Measurements from ENCODE around the gene QSOX1.
"Not testable (repeated sequence)": the region's sequence is repeated elsewhere in the genome, so short reads cannot be mapped to it uniquely, and the experiment has no call there.

Gene QSOX1, protein sequence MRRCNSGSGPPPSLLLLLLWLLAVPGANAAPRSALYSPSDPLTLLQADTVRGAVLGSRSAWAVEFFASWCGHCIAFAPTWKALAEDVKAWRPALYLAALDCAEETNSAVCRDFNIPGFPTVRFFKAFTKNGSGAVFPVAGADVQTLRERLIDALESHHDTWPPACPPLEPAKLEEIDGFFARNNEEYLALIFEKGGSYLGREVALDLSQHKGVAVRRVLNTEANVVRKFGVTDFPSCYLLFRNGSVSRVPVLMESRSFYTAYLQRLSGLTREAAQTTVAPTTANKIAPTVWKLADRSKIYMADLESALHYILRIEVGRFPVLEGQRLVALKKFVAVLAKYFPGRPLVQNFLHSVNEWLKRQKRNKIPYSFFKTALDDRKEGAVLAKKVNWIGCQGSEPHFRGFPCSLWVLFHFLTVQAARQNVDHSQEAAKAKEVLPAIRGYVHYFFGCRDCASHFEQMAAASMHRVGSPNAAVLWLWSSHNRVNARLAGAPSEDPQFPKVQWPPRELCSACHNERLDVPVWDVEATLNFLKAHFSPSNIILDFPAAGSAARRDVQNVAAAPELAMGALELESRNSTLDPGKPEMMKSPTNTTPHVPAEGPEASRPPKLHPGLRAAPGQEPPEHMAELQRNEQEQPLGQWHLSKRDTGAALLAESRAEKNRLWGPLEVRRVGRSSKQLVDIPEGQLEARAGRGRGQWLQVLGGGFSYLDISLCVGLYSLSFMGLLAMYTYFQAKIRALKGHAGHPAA

GRCh38 chr1:180154325-180155181 is at the start of gene QSOX1:
QSOX1 (plus strand) TSS chr1:180154869; CDS start chr1:180154908, 39 bp downstream.
- DNase-seq, result peak; percentile 82

- DNase-seq, result no peak
Measured at GRCh38 chr1:180112091-180112490, 42.6 kb upstream of the QSOX1 start.

DNA sequence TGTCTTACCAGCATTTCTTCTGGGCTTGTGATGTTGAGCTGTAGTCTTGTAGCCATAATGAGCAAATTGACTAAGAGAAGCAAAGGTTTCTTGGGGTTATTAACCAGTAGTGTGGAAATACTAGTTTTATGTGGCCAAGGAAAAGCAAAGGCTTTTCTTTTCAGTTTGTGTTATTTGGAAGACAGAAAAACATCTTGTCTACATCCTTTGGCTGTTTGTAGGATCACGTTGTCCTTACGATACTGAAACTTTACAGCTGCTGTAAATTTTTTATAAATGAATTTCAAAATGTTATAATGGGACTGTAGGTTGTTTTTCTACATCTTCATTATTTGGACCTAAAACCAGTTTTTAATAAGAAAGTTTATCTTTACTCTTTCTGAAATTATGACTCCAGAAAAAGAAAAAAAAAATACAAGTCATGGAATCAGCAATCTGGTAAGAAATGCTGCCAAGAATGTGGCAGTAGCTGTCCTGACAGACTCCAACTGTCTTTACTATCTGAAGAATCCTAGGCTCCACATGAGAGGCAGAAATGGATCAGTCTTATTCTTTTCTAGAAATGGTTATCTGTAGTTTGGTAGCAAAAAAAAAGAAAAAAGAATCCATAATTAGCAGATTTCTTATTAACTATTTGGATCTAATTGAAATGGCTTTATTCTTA is 41.6 kb upstream of the QSOX1 start:
- DNase-seq, result no peak

DNA sequence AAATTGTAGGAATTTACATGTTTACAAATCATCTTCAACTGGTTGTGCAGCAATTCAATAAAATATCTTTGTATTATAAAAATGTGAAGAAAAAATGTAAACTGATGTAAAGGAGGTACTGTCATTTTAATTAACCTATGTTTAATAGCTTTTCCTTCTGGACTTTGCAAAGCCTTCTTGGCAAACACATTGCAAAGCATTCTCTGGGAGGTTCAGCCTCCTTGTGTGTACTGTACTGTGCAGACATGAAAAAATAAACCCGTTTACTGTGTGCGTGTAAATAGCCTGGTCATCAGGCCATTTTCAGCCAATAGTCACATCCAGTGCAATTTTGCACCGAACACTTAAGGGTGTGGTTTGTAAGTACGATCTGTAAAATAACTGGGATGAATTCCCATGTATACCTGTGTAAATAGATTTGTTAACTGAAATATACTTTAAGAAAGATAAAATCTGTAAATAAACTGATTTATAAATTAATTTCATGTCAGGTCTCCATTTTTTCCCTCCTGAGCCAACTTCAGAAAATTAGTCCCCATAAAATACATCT is 40.2 kb upstream of the QSOX1 start:
- no peak for DNase-seq

- no peak for DNase-seq
Measured at GRCh38 chr1:180116964-180117763, 37.5 kb upstream of the QSOX1 start.

- no peak for DNase-seq
Measured at GRCh38 chr1:180117764-180118116, 36.9 kb upstream of the QSOX1 start.

DNA sequence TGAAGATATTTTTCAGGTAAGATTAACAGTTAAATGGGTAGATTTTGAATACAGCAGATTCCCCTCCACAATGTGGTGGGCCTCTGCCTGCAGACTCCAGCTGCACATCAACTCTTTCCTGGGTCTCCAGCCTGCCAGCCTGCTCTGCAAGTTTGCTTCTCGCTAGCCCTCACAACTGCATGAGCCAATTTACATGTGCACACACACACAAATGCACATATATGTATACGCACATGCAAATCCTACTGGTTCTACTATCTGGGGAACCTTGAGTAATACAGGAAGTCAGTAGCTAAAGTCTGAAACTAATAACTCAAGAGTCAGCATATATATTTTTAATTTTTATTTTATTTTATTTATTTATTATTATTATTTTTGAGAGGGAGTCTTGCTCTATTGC is 34.8 kb upstream of the QSOX1 start:
- no peak for DNase-seq

DNA sequence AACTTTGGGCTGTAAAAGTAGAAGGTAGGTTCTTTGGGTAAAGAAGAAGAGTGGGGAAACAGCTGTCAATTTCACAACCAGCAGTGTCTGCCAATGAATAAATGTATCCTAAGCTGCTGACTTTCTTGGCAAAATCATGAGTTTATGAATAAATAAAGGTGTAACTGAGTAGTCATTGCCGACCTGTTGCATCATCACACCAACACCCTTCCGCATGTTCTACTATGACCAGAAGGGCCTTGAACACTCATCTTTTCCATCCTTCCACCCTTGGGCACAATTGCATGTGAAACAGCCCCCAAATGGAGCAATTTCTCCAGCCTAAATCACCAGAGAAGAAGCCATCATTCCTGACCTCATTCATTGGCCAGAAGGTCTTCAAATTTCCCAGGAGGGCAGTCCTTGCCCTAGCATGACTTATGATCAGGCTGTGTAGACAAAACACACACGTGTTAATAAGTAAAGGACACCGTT is 31.2 kb upstream of the QSOX1 start:
- no peak for DNase-seq

DNA sequence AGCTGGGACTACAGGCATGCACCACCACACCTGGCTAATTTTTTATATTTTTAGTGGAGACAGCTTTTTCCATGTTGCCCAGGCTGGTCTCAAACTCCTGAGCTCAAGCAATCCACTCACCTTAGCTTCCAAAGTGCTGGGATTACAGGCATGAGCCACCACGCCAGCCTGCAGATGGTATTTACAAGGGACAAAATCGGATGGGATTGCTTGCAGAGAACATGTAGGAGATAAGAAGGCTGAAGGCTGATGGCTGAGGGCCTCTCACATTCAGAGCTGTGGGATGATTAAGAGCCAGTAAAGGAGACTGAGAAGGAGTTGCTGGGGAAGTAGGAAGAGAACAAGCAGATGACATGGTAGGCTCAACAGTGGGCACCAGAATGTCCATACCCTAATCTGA is 24.0 kb upstream of the QSOX1 start:
- DNase-seq, result no peak

- no peak for DNase-seq
Measured at GRCh38 chr1:180131510-180131909, 23.2 kb upstream of the QSOX1 start.

GRCh38 chr1:180133193-180133592 is 21.5 kb upstream of the QSOX1 start:
- DNase-seq, result no peak

GRCh38 chr1:180133688-180134087 is 21.0 kb upstream of the QSOX1 start:
- not testable (repeated sequence) for DNase-seq

GRCh38 chr1:180135535-180135934 is 19.1 kb upstream of the QSOX1 start:
- DNase-seq, result no peak

DNA sequence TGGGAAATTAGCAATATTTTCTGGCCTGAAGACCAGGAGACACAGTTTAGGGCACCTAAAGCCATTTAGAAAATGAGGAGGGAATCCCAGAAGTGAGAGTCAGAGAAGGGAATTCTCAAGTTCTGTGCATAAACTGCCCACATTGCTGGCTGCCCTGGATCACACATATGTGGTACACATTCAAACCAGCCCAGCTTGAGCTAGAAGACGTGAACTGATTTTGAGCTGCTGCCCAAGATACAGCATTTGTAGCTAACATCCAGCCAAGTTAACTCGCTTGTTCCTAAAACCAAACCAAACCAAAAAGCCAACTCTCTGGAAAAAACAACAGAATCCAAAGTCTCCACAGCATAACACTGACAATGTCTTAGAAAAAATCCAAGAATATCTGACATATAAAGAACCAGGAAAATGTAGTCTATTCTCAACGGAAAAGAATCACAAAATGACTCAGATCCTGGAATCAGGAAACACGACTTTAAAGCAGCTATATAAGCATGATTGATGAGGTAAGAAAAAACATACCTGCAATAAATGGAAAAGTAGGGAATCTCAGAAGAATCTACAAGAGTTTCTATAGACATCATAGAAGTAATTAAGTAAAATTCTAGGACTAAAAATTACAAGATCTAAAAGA is 18.2 kb upstream of the QSOX1 start:
- DNase-seq, result no peak

DNA sequence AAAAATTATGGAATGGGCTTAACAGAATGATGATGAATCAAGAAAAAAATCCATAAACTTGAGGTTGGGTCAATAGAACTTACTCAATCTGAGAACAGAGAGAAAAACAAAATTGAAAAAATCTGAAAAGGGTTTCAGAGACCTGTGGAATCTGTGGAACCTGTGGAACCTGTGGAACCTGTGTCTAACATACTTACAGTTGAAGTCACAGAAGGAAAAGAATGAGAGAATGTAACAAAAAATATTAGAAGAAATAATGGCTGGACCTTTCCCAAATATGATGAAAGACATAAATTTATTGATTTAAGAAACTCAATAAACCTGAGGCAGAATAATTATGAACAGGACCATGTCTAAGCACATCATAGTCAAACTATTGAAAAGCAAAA is 17.7 kb upstream of the QSOX1 start:
- no peak for DNase-seq

DNA sequence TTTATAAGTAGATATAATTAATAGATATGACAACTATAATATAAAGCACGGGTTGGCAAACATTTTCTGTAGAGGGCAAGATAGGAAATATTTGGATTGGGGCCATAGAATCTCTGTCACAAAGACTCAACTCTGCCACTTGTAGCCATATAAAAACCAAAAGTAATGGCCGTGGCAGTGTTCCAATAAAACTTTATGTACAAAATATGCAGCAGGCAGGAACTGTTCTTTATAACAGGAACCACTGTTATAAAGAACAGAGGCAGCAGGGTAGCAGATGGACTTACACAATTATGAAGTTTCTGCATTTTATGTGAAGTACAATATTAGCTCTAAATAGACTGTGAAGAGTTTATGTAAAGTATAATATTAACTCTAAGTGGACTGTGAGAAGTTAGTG is 16.9 kb upstream of the QSOX1 start:
- no peak for DNase-seq

- no peak for DNase-seq
Measured at GRCh38 chr1:180141381-180141934, 13.2 kb upstream of the QSOX1 start.

GRCh38 chr1:180143359-180143758 is 11.3 kb upstream of the QSOX1 start:
- DNase-seq, result no peak

DNA sequence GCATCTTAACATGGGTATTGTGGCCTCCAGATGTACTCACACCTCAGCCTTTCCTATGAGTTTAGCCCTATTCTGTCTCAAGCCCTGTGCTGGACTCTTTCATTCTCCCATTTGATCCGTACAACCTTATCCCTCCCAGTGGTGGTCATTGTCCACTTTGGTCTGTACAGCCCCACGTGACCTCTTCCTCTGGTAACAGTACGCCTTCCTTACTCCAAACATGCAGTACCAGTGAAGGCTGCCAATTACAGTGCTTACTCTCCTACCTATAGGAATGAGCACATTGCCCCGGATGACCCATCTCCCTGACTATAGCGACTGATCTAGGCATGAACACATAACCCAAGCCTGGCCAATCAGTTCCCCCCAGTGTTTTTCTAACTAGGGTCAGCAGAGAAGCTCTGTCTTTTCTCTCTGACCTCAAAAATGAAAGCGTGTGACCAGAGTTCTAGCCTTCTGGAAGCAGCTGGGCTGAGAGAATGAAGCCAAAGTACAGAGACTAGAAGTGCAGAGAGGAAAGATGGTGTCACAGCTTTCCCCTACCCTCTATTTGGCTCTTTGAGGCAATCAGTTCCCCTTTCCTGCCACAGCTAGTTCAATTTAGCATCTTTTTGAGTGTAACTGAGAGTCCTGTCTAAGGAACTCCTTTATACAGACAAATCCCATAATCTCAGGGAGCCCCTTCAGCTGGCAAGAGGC is 9.9 kb upstream of the QSOX1 start:
- DNase-seq, result no peak

- DNase-seq, result no peak
Measured at GRCh38 chr1:180145446-180145845, 9.2 kb upstream of the QSOX1 start.
